ENCODE results near the gene UGT1A6.

Gene UGT1A6

DNA sequence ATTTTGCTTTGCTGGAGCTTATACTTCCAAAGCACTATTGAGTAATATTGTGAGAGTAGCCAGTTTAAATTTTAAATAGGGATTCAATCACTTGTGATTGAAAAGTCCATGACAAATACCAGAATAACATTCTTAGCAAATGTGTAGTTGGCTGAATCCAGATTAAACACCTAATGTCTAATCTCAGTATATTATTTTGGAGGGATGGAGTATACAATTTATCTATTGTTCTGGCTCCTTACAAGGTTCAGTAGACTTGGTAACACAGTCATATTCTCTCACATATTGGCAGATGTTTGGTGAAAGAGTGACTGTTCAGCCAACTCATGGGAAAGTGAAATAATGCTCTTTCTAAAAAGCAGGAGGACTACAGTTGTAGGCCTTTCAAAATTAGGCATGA is 18.8 kb upstream of the UGT1A6 start:
- H3K4me3 ChIP-seq (ENCODE audit: low read depth, low read length) = no peak overlapping the region
- TF ChIP-seq, protein P1, sequence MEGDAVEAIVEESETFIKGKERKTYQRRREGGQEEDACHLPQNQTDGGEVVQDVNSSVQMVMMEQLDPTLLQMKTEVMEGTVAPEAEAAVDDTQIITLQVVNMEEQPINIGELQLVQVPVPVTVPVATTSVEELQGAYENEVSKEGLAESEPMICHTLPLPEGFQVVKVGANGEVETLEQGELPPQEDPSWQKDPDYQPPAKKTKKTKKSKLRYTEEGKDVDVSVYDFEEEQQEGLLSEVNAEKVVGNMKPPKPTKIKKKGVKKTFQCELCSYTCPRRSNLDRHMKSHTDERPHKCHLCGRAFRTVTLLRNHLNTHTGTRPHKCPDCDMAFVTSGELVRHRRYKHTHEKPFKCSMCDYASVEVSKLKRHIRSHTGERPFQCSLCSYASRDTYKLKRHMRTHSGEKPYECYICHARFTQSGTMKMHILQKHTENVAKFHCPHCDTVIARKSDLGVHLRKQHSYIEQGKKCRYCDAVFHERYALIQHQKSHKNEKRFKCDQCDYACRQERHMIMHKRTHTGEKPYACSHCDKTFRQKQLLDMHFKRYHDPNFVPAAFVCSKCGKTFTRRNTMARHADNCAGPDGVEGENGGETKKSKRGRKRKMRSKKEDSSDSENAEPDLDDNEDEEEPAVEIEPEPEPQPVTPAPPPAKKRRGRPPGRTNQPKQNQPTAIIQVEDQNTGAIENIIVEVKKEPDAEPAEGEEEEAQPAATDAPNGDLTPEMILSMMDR (IDR thresholded peaks at IDR 0.05; ENCODE audit: borderline replicate concordance, insufficient read depth, low read depth, low read length) = no peak

DNA sequence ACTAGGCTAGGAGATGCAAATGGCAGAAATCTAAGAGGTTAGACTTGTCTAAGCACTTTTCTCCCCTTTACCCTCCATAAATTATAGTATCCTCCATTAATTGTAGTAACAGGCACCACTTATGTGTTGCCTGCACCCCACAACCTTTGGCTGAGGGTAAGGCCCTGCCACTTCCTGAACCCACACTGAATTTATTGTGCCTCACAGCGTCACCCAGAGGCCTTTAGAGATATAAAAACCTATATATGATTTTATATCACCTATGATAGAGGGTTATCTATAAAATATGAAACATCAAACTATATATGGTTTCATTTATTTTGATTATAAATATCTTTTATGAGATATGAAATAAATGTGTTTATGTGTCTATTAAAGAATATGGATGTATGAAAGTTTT is 18.4 kb upstream of the UGT1A6 start:
- no peak overlapping the region for H3K4me3 ChIP-seq (ENCODE audit: low read depth, low read length)
- TF ChIP-seq, protein P1 (IDR thresholded peaks at IDR 0.05; ENCODE audit: borderline replicate concordance, insufficient read depth, low read depth, low read length) = no peak

GRCh38 chr2:233674995-233675394 is 17.7 kb upstream of the UGT1A6 start:
- H3K4me3 ChIP-seq (ENCODE audit: low read depth, low read length) = no peak overlapping the region
- TF ChIP-seq, protein P1 (IDR thresholded peaks at IDR 0.05; ENCODE audit: borderline replicate concordance, insufficient read depth, low read depth, low read length) = no peak

DNA sequence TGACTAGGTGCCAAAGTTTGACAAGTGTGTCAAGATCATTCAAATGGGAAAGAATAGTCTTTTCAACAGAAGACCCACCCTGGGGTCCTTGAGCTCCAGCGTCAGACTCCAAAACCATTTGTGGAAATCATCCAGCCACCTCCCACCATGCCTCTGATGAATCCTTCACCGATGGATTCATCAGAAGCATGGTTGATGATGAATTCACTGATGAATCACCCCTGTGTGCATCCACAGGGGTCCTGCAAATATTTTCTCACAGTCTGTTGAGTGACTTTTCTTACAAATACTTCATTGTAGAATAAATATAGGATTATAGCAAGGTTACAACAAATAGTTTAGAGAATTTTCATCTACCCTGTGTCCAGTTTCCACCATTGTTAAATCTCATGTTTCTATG is 16.6 kb upstream of the UGT1A6 start:
- TF ChIP-seq, protein P1 (IDR thresholded peaks at IDR 0.05; ENCODE audit: borderline replicate concordance, insufficient read depth, low read depth, low read length) = no peak
- H3K4me3 ChIP-seq (ENCODE audit: low read depth, low read length) = no peak overlapping the region

GRCh38 chr2:233679196-233679595 is 13.5 kb upstream of the UGT1A6 start:
- no peak overlapping the region for H3K4me3 ChIP-seq (ENCODE audit: low read depth, low read length)

DNA sequence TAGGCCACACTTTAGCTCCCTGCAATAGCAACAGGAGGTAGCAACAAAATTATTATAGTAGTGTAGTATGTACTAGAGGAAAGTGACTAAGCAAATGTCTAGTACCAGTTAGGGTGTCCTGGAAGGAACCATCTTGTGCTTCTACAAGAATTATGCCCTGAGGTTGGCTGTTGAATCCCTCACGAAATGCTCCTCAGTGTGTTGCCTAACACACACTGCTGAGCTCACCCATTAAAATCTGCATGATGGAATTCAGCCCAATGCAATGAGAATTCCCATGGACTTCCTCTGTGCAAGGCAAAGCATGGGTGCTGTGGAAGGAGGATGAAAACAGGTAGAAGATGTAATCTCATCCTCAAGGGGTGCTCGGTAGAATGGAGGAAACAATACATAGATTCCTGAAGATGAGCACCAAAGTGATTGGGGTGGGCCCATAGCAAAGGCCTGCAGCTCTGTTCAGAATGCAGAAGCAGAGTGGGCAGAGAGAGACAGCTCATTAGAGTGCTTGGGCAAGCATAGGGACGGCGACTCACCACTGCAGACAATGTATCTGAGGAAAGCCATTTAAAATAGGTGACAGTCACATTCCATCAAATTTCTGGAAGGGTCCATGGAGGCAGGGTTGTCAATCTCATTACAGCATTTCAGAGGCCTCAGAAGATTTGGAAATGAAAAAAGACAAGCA is 12.2 kb upstream of the UGT1A6 start:
- TF ChIP-seq, protein P1 (IDR thresholded peaks at IDR 0.05; ENCODE audit: borderline replicate concordance, insufficient read depth, low read depth, low read length) = no peak
- H3K4me3 ChIP-seq (ENCODE audit: low read depth, low read length) = no peak overlapping the region

More at GRCh38 chr2:233679196-233679595, 13.5 kb upstream of the UGT1A6 start:
- TF ChIP-seq, protein P1 (IDR thresholded peaks at IDR 0.05; ENCODE audit: borderline replicate concordance, insufficient read depth, low read depth, low read length) = no peak

DNA sequence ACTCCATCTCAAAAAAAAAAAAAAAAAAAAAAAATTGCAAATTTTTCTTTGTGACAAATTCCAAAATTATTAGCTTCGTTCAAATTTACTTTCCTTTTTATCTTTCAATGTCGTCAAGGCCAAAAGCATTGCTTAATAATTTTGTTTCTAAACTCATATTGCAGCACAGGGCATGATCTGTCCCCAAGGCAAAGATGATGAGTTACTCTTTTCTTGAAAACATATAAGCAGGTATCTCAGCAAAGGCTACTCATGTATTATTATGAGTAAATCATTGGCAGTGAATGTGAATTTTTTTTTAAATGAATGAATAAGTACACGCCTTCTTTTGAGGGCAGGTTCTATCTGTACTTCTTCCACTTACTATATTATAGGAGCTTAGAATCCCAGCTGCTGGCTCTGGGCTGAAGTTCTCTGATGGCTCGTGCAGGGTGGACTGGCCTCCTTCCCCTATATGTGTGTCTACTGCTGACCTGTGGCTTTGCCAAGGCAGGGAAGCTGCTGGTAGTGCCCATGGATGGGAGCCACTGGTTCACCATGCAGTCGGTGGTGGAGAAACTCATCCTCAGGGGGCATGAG is 11.1 kb upstream of the UGT1A6 start, which contains the start of gene UGT1A7:
UGT1A7 (plus strand) TSS at position 381 of the 579 bp plus-strand sequence; CDS start at position 418, 37 bp downstream.
- TF ChIP-seq, protein P1 (IDR thresholded peaks at IDR 0.05; ENCODE audit: borderline replicate concordance, insufficient read depth, low read depth, low read length) = no peak

More for the DNA sequence above, 11.1 kb upstream of the UGT1A6 start, which contains the start of gene UGT1A7:
- H3K4me3 ChIP-seq (ENCODE audit: low read depth, low read length) = no peak within 1 kb of the TSS
